Measurements from ENCODE around the gene SOAT2. TPM values are rescaled to one million over a fixed set of nuclear protein-coding genes. Genes with fewer than 3 reads are reported as not detected.

SOAT2 gene
- total and polyA plus RNA-seq, 2 of the 4 experiments (the other 2 are of a cell fraction) = 0.18 to 0.39 TPM

DNA sequence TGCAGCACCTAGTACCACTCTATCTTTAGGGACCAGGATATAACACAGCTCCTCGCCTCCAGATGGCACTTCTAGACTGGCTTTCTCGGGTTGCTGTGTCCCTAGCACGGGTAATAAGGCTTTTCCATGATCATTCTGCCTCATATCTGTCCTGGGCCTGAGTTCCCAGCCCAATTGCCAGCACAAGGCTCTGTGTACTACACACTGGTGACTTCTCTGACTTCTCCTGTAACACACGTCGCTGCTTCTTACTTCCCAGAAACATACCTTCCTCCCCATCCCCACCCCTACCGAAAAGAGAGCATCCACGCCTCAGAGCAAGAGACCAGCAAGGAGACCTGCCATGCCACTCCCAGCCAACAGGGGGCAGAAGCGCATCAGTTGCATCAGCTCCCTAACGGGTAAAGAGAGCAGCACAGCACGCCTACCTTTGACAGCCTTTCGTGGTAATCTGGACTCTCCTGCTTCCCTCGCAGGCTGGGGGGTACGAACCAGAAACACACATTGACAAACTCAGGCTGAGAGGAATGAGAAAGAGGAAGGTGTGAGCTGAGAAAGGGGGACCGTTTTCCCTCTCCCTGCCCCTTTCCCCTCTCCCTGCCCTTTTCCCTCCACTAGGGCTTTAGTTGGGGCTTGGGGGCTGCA is 56.0 kb downstream of the SOAT2 start:
- Histone ChIP-seq H2AK5ac (ENCODE audit: low read depth, low read length) (peak overlapping the region; percentile 47), H3K79me1 (ENCODE audit: low read depth in 1 of 2, low read length in 2 of 2) (no peaks in the 10 kb centered on the region), H3K9ac (ENCODE audit: low read depth, low read length) (0 out of 2 replicates have a peak overlapping the region, but pooled peaks have one; percentile 19), H3K4me3 (ENCODE audit: insufficient read depth, low read depth, low read length) (no peak overlapping the region), H3K27ac (ENCODE audit: insufficient read depth, low read length) (peak overlapping the region; percentile 24; the same call in 1 of the 2 replicates), H3K9me1 (ENCODE audit: insufficient read depth, low read length) (no peaks in the 10 kb centered on the region), H3K4me2 (ENCODE audit: low read depth, low read length) (no peak overlapping the region), H2BK5ac (ENCODE audit: low read depth, low read length, poor library complexity, severe bottlenecking) (no peak overlapping the region), H3K4me1 (ENCODE audit: control insufficient read depth, insufficient read depth, low read length) (peaks cover 4% of the 10 kb centered on the region; the same call in 1 of the 2 replicates), H4K91ac (ENCODE audit: insufficient read depth, low read depth, low read length) (peak overlapping the region; percentile 61; the same call in 1 of the 2 replicates), H3K36me3 (ENCODE audit: control insufficient read depth, insufficient read depth, low read length) (peaks cover 7% of the 10 kb centered on the region; the same call in 1 of the 2 replicates), H3K27me3 (ENCODE audit: control insufficient read depth, insufficient read depth, low read length) (no peaks in the 10 kb centered on the region), H4K5ac (ENCODE audit: low read depth, low read length) (no peak overlapping the region; the same call in 1 of the 2 replicates), H2BK120ac (ENCODE audit: low read depth, low read length) (peak overlapping the region; percentile 56), H3K56ac (ENCODE audit: extremely low read depth, insufficient read depth, low read length) (no peak overlapping the region), H3K4ac (ENCODE audit: low read depth, low read length) (peak overlapping the region; percentile 76), H2BK15ac (ENCODE audit: low read depth, low read length) (no peak overlapping the region; the same call in 2 of the 3 replicates), H3K23ac (ENCODE audit: low read depth, low read length) (no peak overlapping the region), H3K14ac (replicated peaks; ENCODE audit: low read depth, low read length) (peak overlapping the region; percentile 32), H3K9me3 (ENCODE audit: control insufficient read depth, insufficient read depth, low read length) (no peaks in the 10 kb centered on the region), H2BK20ac (ENCODE audit: low read depth, low read length) (peak overlapping the region; percentile 66; the same call in 1 of the 2 replicates), H3K18ac (ENCODE audit: low read depth, low read length) (no peak overlapping the region), H4K20me1 (ENCODE audit: insufficient read depth, low read length) (no peaks in the 10 kb centered on the region), H2AFZ (replicated peaks; ENCODE audit: low read length, poor library complexity) (peak overlapping the region; percentile 89), H4K8ac (ENCODE audit: low read depth in 2 of 2, low read length in 2 of 2) (peak overlapping the region in 1 of 2 experiments; percentile 90; a peak in 3 of 4 replicates), H2AK9ac (replicated peaks; ENCODE audit: low read depth, low read length, poor library complexity) (peak overlapping the region; percentile 43)
- peak; percentile 96 for ATAC-seq (ENCODE audit: low read depth)
- peak; percentile 74 for DNase-seq
- intact Hi-C loops (cut with micrococcal nuclease) = loop anchor here (1.0 to 5.0 kb wide), 3 partner anchors 31 to 138 kb away; partner anchors contain the start of genes MYG1 and PFDN5
- ChIA-PET POLR2A (ENCODE audit: unreplicated experiment) (no interaction called here), CTCF (interaction anchor here (0.7 to 2.4 kb wide), 9 partner anchors 13 to 186 kb away, joined by 3 to 16 read pairs (median 4); no protein-coding TSS in a partner anchor)
- in situ Hi-C loops (cut with MboI; ENCODE audit: low sequenced_read_pairs) = no loop called here
- dilution Hi-C loops (cut with HindIII; ENCODE audit: low sequenced_read_pairs, unreplicated experiment) = no loop called here
- no TSS peak for BruUV-seq (replicated peaks)
- 57% methylated on average over 2 of the region's 14 CpGs; no CpG with 5 or more reads in 1 of the 2 experiments for WGBS, 2 experiments (ENCODE audit: extremely low coverage in 2 of 2, insufficient read length in 1 of 2)
- TF ChIP-seq MAZ (IDR thresholded peaks at IDR 0.05; ENCODE audit: borderline replicate concordance, low read depth, low read length) = 0 out of 2 replicates have a peak, but pooled peaks have one; percentile 36
- TF ChIP-seq, protein P1, sequence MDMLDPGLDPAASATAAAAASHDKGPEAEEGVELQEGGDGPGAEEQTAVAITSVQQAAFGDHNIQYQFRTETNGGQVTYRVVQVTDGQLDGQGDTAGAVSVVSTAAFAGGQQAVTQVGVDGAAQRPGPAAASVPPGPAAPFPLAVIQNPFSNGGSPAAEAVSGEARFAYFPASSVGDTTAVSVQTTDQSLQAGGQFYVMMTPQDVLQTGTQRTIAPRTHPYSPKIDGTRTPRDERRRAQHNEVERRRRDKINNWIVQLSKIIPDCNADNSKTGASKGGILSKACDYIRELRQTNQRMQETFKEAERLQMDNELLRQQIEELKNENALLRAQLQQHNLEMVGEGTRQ (IDR thresholded peaks at IDR 0.05; ENCODE audit: low read depth, low read length) = no peak
- no peak for TF ChIP-seq BHLHE40 (IDR thresholded peaks at IDR 0.05; ENCODE audit: low read depth, low read length)
- TF ChIP-seq POLR2A (IDR thresholded peaks at IDR 0.05; ENCODE audit: low read depth, low read length) = no peak
- TF ChIP-seq MXI1 (IDR thresholded peaks at IDR 0.05; ENCODE audit: borderline replicate concordance, low read depth, low read length) = peak; percentile 53; the same call in 1 of the 2 replicates
- no peak for TF ChIP-seq FOS (IDR thresholded peaks at IDR 0.05; ENCODE audit: low read depth, low read length)
- TF ChIP-seq, protein P2, sequence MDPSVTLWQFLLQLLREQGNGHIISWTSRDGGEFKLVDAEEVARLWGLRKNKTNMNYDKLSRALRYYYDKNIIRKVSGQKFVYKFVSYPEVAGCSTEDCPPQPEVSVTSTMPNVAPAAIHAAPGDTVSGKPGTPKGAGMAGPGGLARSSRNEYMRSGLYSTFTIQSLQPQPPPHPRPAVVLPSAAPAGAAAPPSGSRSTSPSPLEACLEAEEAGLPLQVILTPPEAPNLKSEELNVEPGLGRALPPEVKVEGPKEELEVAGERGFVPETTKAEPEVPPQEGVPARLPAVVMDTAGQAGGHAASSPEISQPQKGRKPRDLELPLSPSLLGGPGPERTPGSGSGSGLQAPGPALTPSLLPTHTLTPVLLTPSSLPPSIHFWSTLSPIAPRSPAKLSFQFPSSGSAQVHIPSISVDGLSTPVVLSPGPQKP (IDR thresholded peaks at IDR 0.05; ENCODE audit: borderline replicate concordance, low read depth, low read length) = no peak
- no peak for TF ChIP-seq NFE2L2 (IDR thresholded peaks at IDR 0.05; ENCODE audit: low read depth, low read length)
- no peak for TF ChIP-seq RFX5 (IDR thresholded peaks at IDR 0.05; ENCODE audit: low read depth, low read length)
- no peak for TF ChIP-seq RCOR1 (IDR thresholded peaks at IDR 0.05; ENCODE audit: insufficient replicate concordance, low read length)
- peak; percentile 81 for TF ChIP-seq CEBPB (IDR thresholded peaks at IDR 0.05; ENCODE audit: low read depth, low read length)
- TF ChIP-seq CHD1 (IDR thresholded peaks at IDR 0.05; ENCODE audit: low read depth, low read length) = no peak
- peak; percentile 82 for TF ChIP-seq SMC3 (IDR thresholded peaks at IDR 0.05; ENCODE audit: low read depth, low read length)
- peak; percentile 89 for TF ChIP-seq RAD21 (IDR thresholded peaks at IDR 0.05; ENCODE audit: low read length)
